ENCODE data around the gene MYL5.
"Not testable (repeated sequence)": the region's sequence is repeated elsewhere in the genome, so short reads cannot be mapped to it uniquely, and the experiment has no call there.

Gene MYL5

DNA sequence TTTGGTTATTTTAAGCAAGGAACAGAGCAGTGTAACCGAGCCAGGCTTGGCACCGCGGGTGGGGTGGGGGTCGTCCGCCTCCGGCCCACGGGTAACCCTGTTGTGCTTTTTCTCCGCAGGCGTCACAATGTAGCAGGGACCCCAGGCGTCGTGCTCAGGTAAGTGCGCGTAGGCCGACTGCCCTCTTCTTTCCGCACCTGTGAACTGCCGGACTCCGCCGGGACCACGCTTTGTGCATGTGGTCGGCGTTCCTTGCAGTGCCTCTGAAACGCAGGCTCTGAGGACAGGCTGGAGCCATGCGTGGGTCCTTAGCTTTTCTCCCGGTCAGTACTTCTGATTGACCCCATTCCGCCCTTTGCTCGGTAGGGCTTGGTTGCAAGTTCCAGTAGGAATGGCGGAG, 56.2 kb downstream of the MYL5 start:
- no peak for FAIRE-seq

DNA sequence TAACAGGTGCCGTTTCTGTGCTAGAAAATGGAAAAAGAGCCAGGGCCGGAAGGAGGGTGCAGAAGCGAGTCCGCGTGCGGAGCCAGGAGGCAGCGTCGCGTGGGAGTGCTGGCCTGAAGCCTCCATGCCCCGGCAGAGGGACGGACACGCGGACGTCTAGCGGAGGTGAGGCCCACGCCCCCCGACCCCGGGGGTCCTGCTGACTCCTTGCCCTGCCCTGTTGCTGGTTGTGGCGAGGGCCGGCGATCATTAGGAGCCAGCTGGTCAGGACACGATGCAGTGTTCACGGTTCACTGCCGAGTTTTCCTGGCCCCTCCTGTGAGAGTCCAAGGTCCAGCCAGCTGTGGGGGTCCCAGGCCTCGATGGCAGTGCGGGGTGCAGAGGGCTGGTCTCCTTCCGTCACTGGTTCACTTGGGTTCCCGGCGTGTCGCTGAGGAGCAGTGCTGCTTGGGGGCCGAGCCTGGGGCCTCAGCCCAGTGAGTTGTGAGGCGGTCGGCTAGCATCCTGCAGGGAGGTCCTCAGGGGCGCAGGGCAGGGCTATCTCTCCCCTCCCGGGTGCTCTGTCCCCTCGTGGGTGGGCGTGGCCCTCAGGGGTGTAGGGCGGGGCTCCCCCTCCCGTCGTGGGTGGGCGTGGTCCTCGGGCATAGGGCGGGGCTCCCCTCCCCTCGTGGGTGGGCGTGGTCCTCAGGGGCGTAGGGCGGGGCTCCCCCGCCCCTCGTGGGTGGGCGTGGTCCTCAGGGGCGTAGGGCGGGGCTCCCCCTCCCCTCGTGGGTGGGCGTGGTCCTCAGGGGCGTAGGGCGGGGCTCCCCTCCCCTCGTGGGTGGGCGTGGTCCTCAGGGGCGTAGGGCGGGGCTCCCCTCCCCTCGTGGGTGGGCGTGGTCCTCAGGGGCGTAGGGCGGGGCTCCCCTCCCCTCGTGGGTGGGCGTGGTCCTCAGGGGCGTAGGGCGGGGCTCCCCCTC, 56.9 kb downstream of the MYL5 start:
- FAIRE-seq, result not testable (repeated sequence)

Measured in islet of Langerhans (tissue), 1 donor.